A549 (cell line): Measurements from ENCODE around the gene MBTPS2. TPM values are rescaled to one million over a fixed set of nuclear protein-coding genes. Genes with fewer than 3 reads are reported as not detected.
A peak's percentile ranks its signal among the peaks of the same experiment; 100 is the strongest.

Source experiments
- ATAC-seq, 2 experiments: fragments of 200-7000 bp in 1 of 2; fragments of >200 bp in 1 of 2; cut with Nextera tagmentation in 1 of 2; cut with Tn5 transposase in 1 of 2; 3 replicates each; pipeline versions ENCODE4 v1.8.0 to v1.9.1; 2018 to 2020; ENCODE audit warnings: mild to moderate bottlenecking in 1 of 2, moderate library complexity in 1 of 2
- CTCF ChIA-PET: fragments of 300-600 bp; sonication (Branson Sonifier 250); formaldehyde crosslinking; extraction: SDS; loops from one replicate; lab custom pipeline; 2021; ENCODE audit warnings: antibody characterized with exemption, inconsistent platforms; lab: Yijun Ruan, JAX
- POLR2A ChIA-PET: fragments of 350-600 bp; formaldehyde crosslinking; extraction: SDS; loops from one replicate; lab custom pipeline; 2021; ENCODE audit warnings: antibody characterized with exemption, inconsistent platforms; lab: Yijun Ruan, JAX
- DNase-seq, 2 experiments: peaks; one replicate each; pipeline versions ENCODE4 v3.0.0 to v3.0.0-alpha.2; 2011 to 2016; ENCODE audit warnings: low read depth in 1 of 2, low spot score in 1 of 2
- FAIRE-seq: peaks from 2 replicates; lab custom pipeline; 2011; peaks lifted over from hg19 to GRCh38; lab: Jason Lieb, UNC
- H3K27ac ChIP-seq, 2 experiments: fragments of >200 bp; sonication (Bioruptor Twin); formaldehyde crosslinking; 3 replicates each; pipeline ENCODE4 v1.5.1; 2016 to 2017
- H3K4me1 ChIP-seq: fragments of >200 bp; sonication (Bioruptor Twin); formaldehyde crosslinking; 3 replicates; pipeline ENCODE4 v1.6.1; 2016
- H3K4me2 ChIP-seq: fragments of >200 bp; sonication (Bioruptor Twin); formaldehyde crosslinking; 3 replicates; pipeline ENCODE4 v1.6.1; 2016
- H3K4me3 ChIP-seq: fragments of >200 bp; sonication (Bioruptor Twin); formaldehyde crosslinking; 3 replicates; pipeline ENCODE4 v1.5.1; 2016
- H3K9me3 ChIP-seq: fragments of >200 bp; sonication (Bioruptor Twin); formaldehyde crosslinking; 3 replicates; pipeline ENCODE4 v1.6.1; 2016
- BHLHE40 ChIP-seq: IDR thresholded peaks from 2 replicates; pipeline ENCODE4 v1.6.1; 2012; ENCODE audit warnings: low read depth, low read length, inconsistent platforms
- CBX2 ChIP-seq: fragments of 200-600 bp; sonication (generic); IDR thresholded peaks from 2 replicates; pipeline ENCODE4 v1.6.1; 2016; ENCODE audit warnings: low read depth, mild to moderate bottlenecking, borderline replicate concordance
- CBX8 ChIP-seq: fragments of 200-600 bp; sonication (generic); IDR thresholded peaks from 2 replicates; pipeline ENCODE4 v1.6.1; 2016
- CHD4 ChIP-seq: fragments of 200-600 bp; sonication (generic); IDR thresholded peaks from 2 replicates; pipeline ENCODE4 v1.6.1; 2016; ENCODE audit warnings: antibody characterized with exemption, mild to moderate bottlenecking, borderline replicate concordance
- EHF ChIP-seq: fragments of 250-450 bp; sonication (Bioruptor Pico); IDR thresholded peaks from 2 replicates; pipeline ENCODE4 v1.5.0; 2020; ENCODE audit warnings: mild to moderate bottlenecking
- EHMT2 ChIP-seq: fragments of 200-600 bp; sonication (generic); IDR thresholded peaks from 2 replicates; pipeline ENCODE4 v1.6.1; 2016; ENCODE audit warnings: antibody characterized with exemption, low read depth, mild to moderate bottlenecking, moderate library complexity
- HEYL ChIP-seq: fragments of 250-450 bp; sonication (Bioruptor Pico); IDR thresholded peaks from 2 replicates; pipeline ENCODE4 v1.8.0; 2021; ENCODE audit warnings: mild to moderate bottlenecking, moderate library complexity
- JUN ChIP-seq, 2 experiments: fragments of >200 bp; sonication (Bioruptor Twin); formaldehyde crosslinking; IDR thresholded peaks; 2 replicates in 1 of 2; 3 replicates in 1 of 2; pipeline ENCODE4 v1.6.1; 2016 to 2017
- MAFK ChIP-seq: fragments of 450-650 bp; IDR thresholded peaks from 2 replicates; pipeline ENCODE4 v1.6.1; 2014; ENCODE audit not compliant: partially characterized antibody
- MYC ChIP-seq: IDR thresholded peaks from 2 replicates; pipeline ENCODE4 v1.6.1; 2012; ENCODE audit warnings: mild to moderate bottlenecking, inconsistent platforms, low read length, improper control_type of control experiment, borderline replicate concordance
- PHF8 ChIP-seq: fragments of 200-600 bp; sonication (generic); IDR thresholded peaks from 2 replicates; pipeline ENCODE4 v1.6.1; 2016; ENCODE audit warnings: low read depth, mild to moderate bottlenecking, antibody characterized with exemption, moderate library complexity, borderline replicate concordance
- POLR2AphosphoS2 ChIP-seq: conservative IDR thresholded peaks from 2 replicates; pipeline ENCODE4 v1.6.1; 2012; ENCODE audit warnings: low read length, improper control_type of control experiment, inconsistent platforms
- RCOR1 ChIP-seq: fragments of 150-350 bp; IDR thresholded peaks from 2 replicates; pipeline ENCODE4 v1.6.1; 2014; ENCODE audit warnings: antibody characterized with exemption, low read length, low read depth
- SMC3 ChIP-seq: fragments of >200 bp; sonication (Bioruptor Twin); formaldehyde crosslinking; IDR thresholded peaks from 3 replicates; pipeline ENCODE4 v1.6.1; 2018; ENCODE audit warnings: inconsistent platforms
- TFCP2L1 ChIP-seq: fragments of 250-450 bp; sonication (Bioruptor Pico); IDR thresholded peaks from 2 replicates; pipeline ENCODE4 v1.5.0; 2021; ENCODE audit warnings: mild to moderate bottlenecking
- WGBS: methylation state at CpG from one replicate; pipeline ENCODE4 v1.1.6; 2017; ENCODE audit errors: missing lambda C conversion rate; 5-methylcytosine and 5-hydroxymethylcytosine counted together
- polyA plus RNA-seq, 4 experiments: library from polyadenylated mRNA; depleted of rRNA in 3 of 4; stranded (reverse); fragments of >200 nt; fragmentation: RNase III in 1 of 4; extraction: RNeasy Plus Mini Kit Qiagen cat#74134 plus additional on column Dnase treatment in 1 of 4; gene quantifications; 2 replicates in 3 of 4; 3 replicates in 1 of 4; pipeline ENCODE4 v1.2.3, GENCODE V29; 2011 to 2017
- TF ChIP-seq, protein P1 (sequence below): fragments of >200 bp; sonication (Bioruptor Twin); formaldehyde crosslinking; IDR thresholded peaks from 3 replicates; pipeline ENCODE4 v1.5.1; 2016
- TF ChIP-seq, protein P2 (sequence below): fragments of 250-450 bp; sonication (Bioruptor Pico); IDR thresholded peaks from 2 replicates; pipeline ENCODE4 v1.5.0; 2021; ENCODE audit warnings: mild to moderate bottlenecking, moderate library complexity, borderline replicate concordance
- TF ChIP-seq, protein P3 (sequence below): fragments of 250-450 bp; sonication (Bioruptor Pico); IDR thresholded peaks from 2 replicates; pipeline ENCODE4 v1.5.0; 2020; ENCODE audit warnings: low read depth, mild to moderate bottlenecking, moderate library complexity
- TF ChIP-seq, protein P4 (sequence below): fragments of 450-650 bp; IDR thresholded peaks from 2 replicates; pipeline ENCODE4 v1.6.1; 2014; ENCODE audit warnings: antibody characterized with exemption
- TF ChIP-seq, protein P5 (sequence below): IDR thresholded peaks from 2 replicates; pipeline ENCODE4 v1.6.1; 2012
- TF ChIP-seq, protein P6 (sequence below): fragments of >200 bp; sonication (Bioruptor Twin); formaldehyde crosslinking; IDR thresholded peaks from 2 replicates; pipeline ENCODE4 v1.6.1; 2016
- TF ChIP-seq, protein P7 (sequence below): IDR thresholded peaks from 2 replicates; pipeline ENCODE4 v1.6.1; 2012; ENCODE audit warnings: low read depth, borderline replicate concordance

MBTPS2 gene
- polyA plus RNA-seq, 2 of the 4 experiments (the other 2 are of a cell fraction): 24.7 to 65.6 TPM

DNA sequence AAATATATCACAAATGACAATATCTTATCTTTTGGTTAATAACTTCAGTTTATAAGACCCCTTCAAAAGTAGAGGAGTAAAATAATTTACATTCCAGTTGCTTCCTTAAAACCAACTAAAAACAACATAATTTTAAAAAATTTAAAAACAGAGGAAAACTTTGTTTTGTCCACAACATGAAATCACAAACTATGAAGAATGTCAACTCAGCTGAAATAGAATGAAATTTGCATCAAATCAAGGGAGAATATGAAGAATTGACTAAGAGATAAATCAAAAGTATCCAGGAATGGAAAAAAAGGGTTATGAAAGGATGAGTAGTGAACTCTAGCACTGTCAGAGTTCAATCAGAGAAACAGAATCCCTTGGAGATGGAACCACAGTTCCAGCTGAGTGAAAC is 14.2 kb downstream of the MBTPS2 start:
- TF ChIP-seq PHF8 (no peak), POLR2AphosphoS2 (no peak), SMC3 (no peak), MAFK (peak; percentile 50)
- TF ChIP-seq, protein P1, sequence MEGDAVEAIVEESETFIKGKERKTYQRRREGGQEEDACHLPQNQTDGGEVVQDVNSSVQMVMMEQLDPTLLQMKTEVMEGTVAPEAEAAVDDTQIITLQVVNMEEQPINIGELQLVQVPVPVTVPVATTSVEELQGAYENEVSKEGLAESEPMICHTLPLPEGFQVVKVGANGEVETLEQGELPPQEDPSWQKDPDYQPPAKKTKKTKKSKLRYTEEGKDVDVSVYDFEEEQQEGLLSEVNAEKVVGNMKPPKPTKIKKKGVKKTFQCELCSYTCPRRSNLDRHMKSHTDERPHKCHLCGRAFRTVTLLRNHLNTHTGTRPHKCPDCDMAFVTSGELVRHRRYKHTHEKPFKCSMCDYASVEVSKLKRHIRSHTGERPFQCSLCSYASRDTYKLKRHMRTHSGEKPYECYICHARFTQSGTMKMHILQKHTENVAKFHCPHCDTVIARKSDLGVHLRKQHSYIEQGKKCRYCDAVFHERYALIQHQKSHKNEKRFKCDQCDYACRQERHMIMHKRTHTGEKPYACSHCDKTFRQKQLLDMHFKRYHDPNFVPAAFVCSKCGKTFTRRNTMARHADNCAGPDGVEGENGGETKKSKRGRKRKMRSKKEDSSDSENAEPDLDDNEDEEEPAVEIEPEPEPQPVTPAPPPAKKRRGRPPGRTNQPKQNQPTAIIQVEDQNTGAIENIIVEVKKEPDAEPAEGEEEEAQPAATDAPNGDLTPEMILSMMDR: no peak
- TF ChIP-seq, protein P2, sequence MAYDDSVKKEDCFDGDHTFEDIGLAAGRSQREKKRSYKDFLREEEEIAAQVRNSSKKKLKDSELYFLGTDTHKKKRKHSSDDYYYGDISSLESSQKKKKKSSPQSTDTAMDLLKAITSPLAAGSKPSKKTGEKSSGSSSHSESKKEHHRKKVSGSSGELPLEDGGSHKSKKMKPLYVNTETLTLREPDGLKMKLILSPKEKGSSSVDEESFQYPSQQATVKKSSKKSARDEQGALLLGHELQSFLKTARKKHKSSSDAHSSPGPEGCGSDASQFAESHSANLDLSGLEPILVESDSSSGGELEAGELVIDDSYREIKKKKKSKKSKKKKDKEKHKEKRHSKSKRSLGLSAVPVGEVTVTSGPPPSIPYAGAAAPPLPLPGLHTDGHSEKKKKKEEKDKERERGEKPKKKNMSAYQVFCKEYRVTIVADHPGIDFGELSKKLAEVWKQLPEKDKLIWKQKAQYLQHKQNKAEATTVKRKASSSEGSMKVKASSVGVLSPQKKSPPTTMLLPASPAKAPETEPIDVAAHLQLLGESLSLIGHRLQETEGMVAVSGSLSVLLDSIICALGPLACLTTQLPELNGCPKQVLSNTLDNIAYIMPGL (CRISPR knock-in tag): no peak
- no peaks in the 10 kb centered on the region for H3K9me3 ChIP-seq
- H3K4me3 ChIP-seq: no peak overlapping the region
- H3K4me1 ChIP-seq: no peaks in the 10 kb centered on the region
- CTCF ChIA-PET: no interaction called here
- ATAC-seq (no peak), DNase-seq (no peak), FAIRE-seq (peak; percentile 80)
- POLR2A ChIA-PET: no interaction called here
- no peak overlapping the region for H3K4me2 ChIP-seq
- H3K27ac ChIP-seq: no peak overlapping the region

DNA sequence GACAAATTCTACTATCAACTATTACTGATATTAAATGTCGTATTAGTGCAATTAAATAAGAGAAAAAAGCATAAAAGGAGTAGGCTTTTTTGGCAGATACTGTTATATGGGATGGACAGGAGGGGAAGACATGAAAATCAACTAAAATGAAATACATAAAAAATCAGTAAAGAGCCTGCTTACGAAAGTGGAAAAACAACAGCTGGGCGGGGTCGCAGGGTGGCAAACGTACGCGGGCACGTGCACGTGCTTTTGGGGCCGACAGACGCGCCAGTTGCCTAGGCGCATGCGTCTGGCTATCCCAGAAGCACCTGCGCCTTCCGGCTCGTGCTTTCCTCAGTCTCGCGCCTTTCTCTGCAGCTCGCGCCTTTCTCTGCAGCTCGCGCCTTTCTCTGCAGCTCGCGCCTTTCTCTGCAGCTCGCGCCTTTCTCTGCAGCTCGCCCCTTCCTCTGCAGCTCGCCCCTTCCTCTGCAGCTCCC is 16.6 kb downstream of the MBTPS2 start, which contains the start of gene YY2:
Gene YY2 (plus strand): TSS at position 51 of the 479 bp plus-strand sequence. CDS start 498 bp downstream, outside the sequence.
- Histone ChIP-seq H3K4me2 (no peak within 1 kb of the TSS), H3K4me1 (no peaks in the 10 kb centered on the region), H3K9me3 (no peaks in the 10 kb centered on the region), H3K27ac (no peak within 1 kb of the TSS), H3K4me3 (no peak within 1 kb of the TSS)
- CTCF ChIA-PET: interaction anchor here (0.5 kb wide), 1 partner anchor 236 kb away, joined by 3 read pairs; no protein-coding TSS in a partner anchor
- no peak for ATAC-seq
- FAIRE-seq: no peak
- POLR2A ChIA-PET: no interaction called here
- 91% methylated on average over 29 of the region's 29 CpGs for WGBS
- no peak for DNase-seq
- TF ChIP-seq, protein P3, sequence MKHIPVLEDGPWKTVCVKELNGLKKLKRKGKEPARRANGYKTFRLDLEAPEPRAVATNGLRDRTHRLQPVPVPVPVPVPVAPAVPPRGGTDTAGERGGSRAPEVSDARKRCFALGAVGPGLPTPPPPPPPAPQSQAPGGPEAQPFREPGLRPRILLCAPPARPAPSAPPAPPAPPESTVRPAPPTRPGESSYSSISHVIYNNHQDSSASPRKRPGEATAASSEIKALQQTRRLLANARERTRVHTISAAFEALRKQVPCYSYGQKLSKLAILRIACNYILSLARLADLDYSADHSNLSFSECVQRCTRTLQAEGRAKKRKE: no peak
- TF ChIP-seq TFCP2L1 (no peak), HEYL (no peak), CBX8 (no peak), JUN (IDR thresholded peaks at IDR 0.05) (no peak), MAFK (no peak), PHF8 (no peak), EHMT2 (no peak), BHLHE40 (no peak), CBX2 (no peak), MYC (no peak), EHF (CRISPR knock-in tag) (no peak), CHD4 (no peak), RCOR1 (no peak)
- TF ChIP-seq, protein P4, sequence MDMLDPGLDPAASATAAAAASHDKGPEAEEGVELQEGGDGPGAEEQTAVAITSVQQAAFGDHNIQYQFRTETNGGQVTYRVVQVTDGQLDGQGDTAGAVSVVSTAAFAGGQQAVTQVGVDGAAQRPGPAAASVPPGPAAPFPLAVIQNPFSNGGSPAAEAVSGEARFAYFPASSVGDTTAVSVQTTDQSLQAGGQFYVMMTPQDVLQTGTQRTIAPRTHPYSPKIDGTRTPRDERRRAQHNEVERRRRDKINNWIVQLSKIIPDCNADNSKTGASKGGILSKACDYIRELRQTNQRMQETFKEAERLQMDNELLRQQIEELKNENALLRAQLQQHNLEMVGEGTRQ: no peak
- TF ChIP-seq, protein P5, sequence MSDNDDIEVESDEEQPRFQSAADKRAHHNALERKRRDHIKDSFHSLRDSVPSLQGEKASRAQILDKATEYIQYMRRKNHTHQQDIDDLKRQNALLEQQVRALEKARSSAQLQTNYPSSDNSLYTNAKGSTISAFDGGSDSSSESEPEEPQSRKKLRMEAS: no peak
- TF ChIP-seq, protein P6, sequence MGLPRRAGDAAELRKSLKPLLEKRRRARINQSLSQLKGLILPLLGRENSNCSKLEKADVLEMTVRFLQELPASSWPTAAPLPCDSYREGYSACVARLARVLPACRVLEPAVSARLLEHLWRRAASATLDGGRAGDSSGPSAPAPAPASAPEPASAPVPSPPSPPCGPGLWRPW: no peak
- TF ChIP-seq, protein P7, sequence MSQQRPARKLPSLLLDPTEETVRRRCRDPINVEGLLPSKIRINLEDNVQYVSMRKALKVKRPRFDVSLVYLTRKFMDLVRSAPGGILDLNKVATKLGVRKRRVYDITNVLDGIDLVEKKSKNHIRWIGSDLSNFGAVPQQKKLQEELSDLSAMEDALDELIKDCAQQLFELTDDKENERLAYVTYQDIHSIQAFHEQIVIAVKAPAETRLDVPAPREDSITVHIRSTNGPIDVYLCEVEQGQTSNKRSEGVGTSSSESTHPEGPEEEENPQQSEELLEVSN: no peak
